DOHH2 (cell line): ENCODE results near the gene ROCK2.

ENCODE experiments used
- H3F3A ChIP-seq: fragments of 200-600 bp; sonication (generic), shearing (Covaris generic); 2 replicates; pipeline ENCODE4 v1.6.0; 2016; ENCODE audit warnings: antibody characterized with exemption, mild to moderate bottlenecking; ENCODE audit not compliant: control insufficient read depth, insufficient read depth
- H3K27ac ChIP-seq: fragments of 200-600 bp; sonication (generic); 2 replicates; pipeline ENCODE4 v1.5.1; 2014; ENCODE audit warnings: low read depth, mild to moderate bottlenecking, low read length, moderate library complexity
- H3K27me3 ChIP-seq: fragments of 200-600 bp; sonication (generic); 2 replicates; pipeline ENCODE4 v1.6.1; 2014; ENCODE audit warnings: mild to moderate bottlenecking, low read length, mixed read lengths; ENCODE audit not compliant: control insufficient read depth
- H3K36me3 ChIP-seq: fragments of 200-600 bp; sonication (generic); 2 replicates; pipeline ENCODE4 v1.6.1; 2014; ENCODE audit warnings: mild to moderate bottlenecking, low read length, moderate library complexity, mixed read lengths; ENCODE audit not compliant: control insufficient read depth
- H3K4me1 ChIP-seq: fragments of 200-600 bp; sonication (generic); 2 replicates; pipeline ENCODE4 v1.6.1; 2014; ENCODE audit warnings: mild to moderate bottlenecking, low read length, mixed read lengths; ENCODE audit not compliant: control insufficient read depth
- H3K4me2 ChIP-seq: fragments of 200-600 bp; sonication (generic); 2 replicates; pipeline ENCODE4 v1.6.0; 2014; ENCODE audit warnings: mild to moderate bottlenecking, low read length, moderate library complexity
- H3K4me3 ChIP-seq: fragments of 200-600 bp; sonication (generic); 2 replicates; pipeline ENCODE4 v1.5.1; 2014; ENCODE audit warnings: mild to moderate bottlenecking, low read length, mixed read lengths
- H3K79me2 ChIP-seq: fragments of 200-600 bp; sonication (generic); 2 replicates; pipeline ENCODE4 v1.6.1; 2014; ENCODE audit warnings: mild to moderate bottlenecking, low read length, mixed read lengths; ENCODE audit not compliant: control insufficient read depth
- H3K9me2 ChIP-seq: fragments of 200-600 bp; sonication (generic); replicated peaks from 2 replicates; pipeline ENCODE4 v1.6.1; 2014; ENCODE audit warnings: mild to moderate bottlenecking, low read length, mixed read lengths; ENCODE audit not compliant: control insufficient read depth
- H3K9me3 ChIP-seq: fragments of 200-600 bp; sonication (generic); 2 replicates; pipeline ENCODE4 v1.6.1; 2014; ENCODE audit warnings: antibody characterized with exemption, low read length, mixed read lengths; ENCODE audit not compliant: control insufficient read depth, insufficient read depth
- H4K20me1 ChIP-seq: fragments of 200-600 bp; sonication (generic); 2 replicates; pipeline ENCODE4 v1.6.0; 2014; ENCODE audit warnings: low read depth, mild to moderate bottlenecking, antibody characterized with exemption, low read length, moderate library complexity; ENCODE audit not compliant: control insufficient read depth, insufficient read depth
- EZH2phosphoT487 ChIP-seq: fragments of 200-600 bp; sonication (generic); IDR thresholded peaks from 2 replicates; pipeline ENCODE4 v1.6.1; 2017; ENCODE audit warnings: borderline replicate concordance, mild to moderate bottlenecking, antibody characterized with exemption, low read length, moderate library complexity, mixed read lengths
- TF ChIP-seq, protein P1 (sequence below): fragments of 200-600 bp; sonication (generic); IDR thresholded peaks from one replicate; pipeline ENCODE4 v1.5.1; 2014; ENCODE audit warnings: antibody characterized with exemption, mild to moderate bottlenecking, low read depth, low read length; ENCODE audit not compliant: poor library complexity, severe bottlenecking

ROCK2 gene

DNA sequence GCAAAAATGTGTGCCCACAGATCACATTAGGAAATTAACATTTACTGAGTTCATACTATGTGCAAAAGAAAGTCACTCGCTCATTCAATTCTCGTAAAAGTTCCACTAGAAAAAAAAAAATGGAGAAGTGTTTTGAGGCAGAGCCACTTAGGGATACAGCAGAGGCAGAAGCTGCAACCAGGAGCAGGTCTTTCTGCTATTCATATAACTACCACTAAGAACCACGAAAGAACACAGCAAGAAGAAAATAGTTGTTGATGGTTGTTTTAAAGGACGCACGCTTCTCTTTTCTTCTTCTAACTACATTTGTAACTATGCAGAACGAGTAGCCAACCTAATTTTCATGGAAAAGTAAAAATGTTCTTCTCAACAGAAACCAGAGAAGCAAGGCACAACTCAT, 45.0 kb downstream of the ROCK2 start:
- no peak overlapping the region for H3K4me2 ChIP-seq

DNA sequence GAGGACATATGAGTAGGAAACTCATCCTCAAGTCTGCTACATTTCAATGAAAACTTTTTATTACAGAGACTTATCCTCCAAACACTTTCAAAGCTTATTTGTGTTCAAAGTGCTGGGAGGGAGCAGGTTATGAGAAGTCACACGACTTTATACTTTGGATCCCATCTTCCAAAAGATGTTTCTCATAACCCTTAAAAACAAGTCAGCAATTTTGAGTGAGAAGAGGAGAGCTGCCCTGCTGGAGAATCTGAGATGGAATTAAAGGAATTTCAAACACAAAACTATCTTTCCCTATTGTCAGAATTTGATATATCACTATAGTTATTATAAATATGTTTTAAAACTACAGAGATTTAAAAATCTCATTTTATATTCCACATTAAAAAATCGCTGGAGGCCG, 45.8 kb downstream of the ROCK2 start:
- Histone ChIP-seq H3F3A (no peaks in the 10 kb centered on the region), H3K79me2 (peaks cover 92% of the 10 kb centered on the region), H3K4me2 (no peak overlapping the region), H3K9me2 (no peaks in the 10 kb centered on the region), H3K4me1 (no peaks in the 10 kb centered on the region), H3K4me3 (no peak overlapping the region), H3K9me3 (no peaks in the 10 kb centered on the region), H3K36me3 (no peaks in the 10 kb centered on the region), H3K27ac (no peak overlapping the region), H4K20me1 (no peaks in the 10 kb centered on the region), H3K27me3 (no peaks in the 10 kb centered on the region)
- TF ChIP-seq EZH2phosphoT487 = no peak
- TF ChIP-seq, protein P1, sequence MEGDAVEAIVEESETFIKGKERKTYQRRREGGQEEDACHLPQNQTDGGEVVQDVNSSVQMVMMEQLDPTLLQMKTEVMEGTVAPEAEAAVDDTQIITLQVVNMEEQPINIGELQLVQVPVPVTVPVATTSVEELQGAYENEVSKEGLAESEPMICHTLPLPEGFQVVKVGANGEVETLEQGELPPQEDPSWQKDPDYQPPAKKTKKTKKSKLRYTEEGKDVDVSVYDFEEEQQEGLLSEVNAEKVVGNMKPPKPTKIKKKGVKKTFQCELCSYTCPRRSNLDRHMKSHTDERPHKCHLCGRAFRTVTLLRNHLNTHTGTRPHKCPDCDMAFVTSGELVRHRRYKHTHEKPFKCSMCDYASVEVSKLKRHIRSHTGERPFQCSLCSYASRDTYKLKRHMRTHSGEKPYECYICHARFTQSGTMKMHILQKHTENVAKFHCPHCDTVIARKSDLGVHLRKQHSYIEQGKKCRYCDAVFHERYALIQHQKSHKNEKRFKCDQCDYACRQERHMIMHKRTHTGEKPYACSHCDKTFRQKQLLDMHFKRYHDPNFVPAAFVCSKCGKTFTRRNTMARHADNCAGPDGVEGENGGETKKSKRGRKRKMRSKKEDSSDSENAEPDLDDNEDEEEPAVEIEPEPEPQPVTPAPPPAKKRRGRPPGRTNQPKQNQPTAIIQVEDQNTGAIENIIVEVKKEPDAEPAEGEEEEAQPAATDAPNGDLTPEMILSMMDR = no peak

More for the DNA sequence above, 45.0 kb downstream of the ROCK2 start:
- Histone ChIP-seq H3K4me3 (no peak overlapping the region), H3K79me2 (peaks cover 92% of the 10 kb centered on the region), H3K9me3 (no peaks in the 10 kb centered on the region), H4K20me1 (no peaks in the 10 kb centered on the region), H3K36me3 (no peaks in the 10 kb centered on the region), H3K27ac (no peak overlapping the region), H3K9me2 (no peaks in the 10 kb centered on the region), H3F3A (no peaks in the 10 kb centered on the region), H3K4me1 (no peaks in the 10 kb centered on the region), H3K27me3 (no peaks in the 10 kb centered on the region)
- no peak for TF ChIP-seq EZH2phosphoT487
- TF ChIP-seq, protein P1 = no peak

DNA sequence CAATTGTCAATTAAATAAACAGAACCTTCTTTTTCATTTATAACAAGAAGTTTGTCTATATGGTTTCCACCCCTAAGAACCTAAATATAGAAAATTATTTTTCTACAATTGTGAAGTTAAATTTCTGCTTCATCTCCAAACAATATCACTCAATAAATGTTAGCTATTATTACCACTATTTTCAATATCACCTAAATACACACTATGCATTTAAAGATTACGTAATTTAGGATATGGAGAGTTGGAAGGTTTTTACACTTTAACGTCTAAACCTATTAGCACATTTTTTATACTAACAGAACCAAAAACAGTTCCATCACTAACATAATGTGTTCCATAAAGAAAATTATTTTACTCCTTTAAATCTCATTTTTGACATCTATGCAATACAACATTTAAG, 48.0 kb downstream of the ROCK2 start:
- TF ChIP-seq EZH2phosphoT487 = no peak
- TF ChIP-seq, protein P1 = no peak
- Histone ChIP-seq H3K27me3 (no peaks in the 10 kb centered on the region), H3K4me1 (peaks cover 14% of the 10 kb centered on the region), H3K9me3 (no peaks in the 10 kb centered on the region), H3K36me3 (no peaks in the 10 kb centered on the region), H3K79me2 (peaks cover 91% of the 10 kb centered on the region), H3K9me2 (no peaks in the 10 kb centered on the region), H3K4me3 (no peak overlapping the region), H3K27ac (no peak overlapping the region), H3F3A (no peaks in the 10 kb centered on the region), H4K20me1 (peaks cover 6% of the 10 kb centered on the region; the same call in 1 of the 2 replicates), H3K4me2 (no peak overlapping the region)
